GM12873 (cell line): Measurements from ENCODE around the gene FGGY.

Source experiments
- CTCF ChIP-seq: IDR thresholded peaks from 2 replicates; pipeline ENCODE4 v1.5.1; 2012; ENCODE audit warnings: low read depth, mild to moderate bottlenecking, moderate library complexity, low read length, control low read depth; ENCODE audit not compliant: insufficient read depth; ENCODE audit errors: missing control alignments

FGGY gene

GRCh38 chr1:59329412-59330053 lies 32.6 kb downstream of the FGGY start:
- no peak for TF ChIP-seq CTCF

GRCh38 chr1:59331686-59332620 lies 35.1 kb downstream of the FGGY start:
- no peak for TF ChIP-seq CTCF

- TF ChIP-seq CTCF, result no peak
Observed at GRCh38 chr1:59332983-59333382, 36.1 kb downstream of the FGGY start.

- no peak for TF ChIP-seq CTCF
Observed at GRCh38 chr1:59333626-59334277, 36.9 kb downstream of the FGGY start.

- TF ChIP-seq CTCF, result no peak
Observed at GRCh38 chr1:59340411-59341307, 43.8 kb downstream of the FGGY start.

- TF ChIP-seq CTCF, result no peak
Observed at GRCh38 chr1:59342801-59343575, 46.1 kb downstream of the FGGY start.
